ENCODE measurements around the gene ANKFY1. TPM values are rescaled to one million over a fixed set of nuclear protein-coding genes. Genes with fewer than 3 reads are reported as not detected.

ANKFY1 gene
- total RNA-seq, 1 donor from 2014 or later: 64.5 TPM

DNA sequence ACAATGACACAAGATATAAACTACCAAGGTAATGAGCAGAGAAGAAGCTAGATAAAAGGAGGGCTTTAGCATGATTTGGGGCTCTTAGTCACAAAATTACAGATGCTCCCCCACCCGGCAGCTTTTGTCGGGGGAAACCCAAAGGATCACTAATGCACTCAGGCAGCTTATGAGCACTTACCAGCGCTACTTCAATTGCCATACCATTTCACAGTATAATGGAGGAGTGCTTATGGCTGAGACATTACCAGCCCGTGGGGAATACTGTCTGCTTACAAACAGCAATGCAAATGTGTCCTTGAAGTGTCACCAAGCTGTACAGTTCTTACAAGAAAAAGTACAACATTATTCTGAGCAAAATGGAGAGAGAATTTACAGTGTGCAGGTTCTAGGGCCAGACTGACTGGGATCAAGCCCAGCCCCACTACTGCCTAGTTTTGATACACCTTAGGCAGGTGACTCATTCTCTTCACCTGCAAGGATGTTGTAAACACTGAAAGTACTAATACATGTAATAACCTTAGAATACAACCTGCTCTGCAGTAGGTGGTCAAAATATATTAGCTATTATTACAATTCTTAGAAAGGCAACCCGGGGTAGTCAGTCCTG lies 16.3 kb downstream of the ANKFY1 start:
- DNase-seq (ENCODE audit: low spot score in 2 of 2, unreplicated experiment in 2 of 2): no peak
- no peaks in the 10 kb centered on the region for H3K27me3 Mint-ChIP-seq (ENCODE audit: low read depth)
- H3K36me3 Mint-ChIP-seq: no peaks in the 10 kb centered on the region
- TF ChIP-seq, protein P1, sequence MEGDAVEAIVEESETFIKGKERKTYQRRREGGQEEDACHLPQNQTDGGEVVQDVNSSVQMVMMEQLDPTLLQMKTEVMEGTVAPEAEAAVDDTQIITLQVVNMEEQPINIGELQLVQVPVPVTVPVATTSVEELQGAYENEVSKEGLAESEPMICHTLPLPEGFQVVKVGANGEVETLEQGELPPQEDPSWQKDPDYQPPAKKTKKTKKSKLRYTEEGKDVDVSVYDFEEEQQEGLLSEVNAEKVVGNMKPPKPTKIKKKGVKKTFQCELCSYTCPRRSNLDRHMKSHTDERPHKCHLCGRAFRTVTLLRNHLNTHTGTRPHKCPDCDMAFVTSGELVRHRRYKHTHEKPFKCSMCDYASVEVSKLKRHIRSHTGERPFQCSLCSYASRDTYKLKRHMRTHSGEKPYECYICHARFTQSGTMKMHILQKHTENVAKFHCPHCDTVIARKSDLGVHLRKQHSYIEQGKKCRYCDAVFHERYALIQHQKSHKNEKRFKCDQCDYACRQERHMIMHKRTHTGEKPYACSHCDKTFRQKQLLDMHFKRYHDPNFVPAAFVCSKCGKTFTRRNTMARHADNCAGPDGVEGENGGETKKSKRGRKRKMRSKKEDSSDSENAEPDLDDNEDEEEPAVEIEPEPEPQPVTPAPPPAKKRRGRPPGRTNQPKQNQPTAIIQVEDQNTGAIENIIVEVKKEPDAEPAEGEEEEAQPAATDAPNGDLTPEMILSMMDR (IDR thresholded peaks at IDR 0.05; ENCODE audit: unreplicated experiment): no peak
- peaks cover 33% of the 10 kb centered on the region for H3K4me1 Mint-ChIP-seq
- H3K27ac Mint-ChIP-seq: peak overlapping the region; percentile 74
- no peak overlapping the region for H3K4me3 Mint-ChIP-seq
- no peaks in the 10 kb centered on the region for H3K9me3 Mint-ChIP-seq

DNA sequence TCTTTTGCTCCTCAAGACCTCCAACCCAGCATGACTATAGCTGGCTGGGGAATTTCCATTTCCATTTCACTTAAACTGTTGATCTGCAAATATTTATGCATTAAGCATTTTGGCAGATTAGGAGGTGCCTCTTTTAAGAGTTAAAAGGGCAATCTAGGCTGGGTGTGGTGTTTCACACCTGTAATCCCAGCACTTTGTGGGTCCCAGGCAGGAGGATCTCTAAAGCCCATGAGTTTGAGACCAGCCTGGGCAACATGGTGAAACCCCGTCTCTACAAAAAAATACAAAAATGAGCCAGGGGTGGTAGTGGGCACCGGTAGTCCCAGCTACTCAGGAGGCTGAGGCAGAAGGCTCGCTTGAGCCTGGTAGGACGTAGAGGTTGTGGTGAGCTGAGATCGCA lies 17.1 kb downstream of the ANKFY1 start:
- no peak for DNase-seq (ENCODE audit: low spot score in 2 of 2, unreplicated experiment in 2 of 2)
- no peak overlapping the region for H3K4me3 Mint-ChIP-seq
- peaks cover 33% of the 10 kb centered on the region for H3K4me1 Mint-ChIP-seq
- H3K27ac Mint-ChIP-seq: peak overlapping the region; percentile 74
- no peaks in the 10 kb centered on the region for H3K9me3 Mint-ChIP-seq
- H3K36me3 Mint-ChIP-seq: peaks cover 5% of the 10 kb centered on the region
- no peaks in the 10 kb centered on the region for H3K27me3 Mint-ChIP-seq (ENCODE audit: low read depth)
- TF ChIP-seq, protein P1 (IDR thresholded peaks at IDR 0.05; ENCODE audit: unreplicated experiment): no peak

DNA sequence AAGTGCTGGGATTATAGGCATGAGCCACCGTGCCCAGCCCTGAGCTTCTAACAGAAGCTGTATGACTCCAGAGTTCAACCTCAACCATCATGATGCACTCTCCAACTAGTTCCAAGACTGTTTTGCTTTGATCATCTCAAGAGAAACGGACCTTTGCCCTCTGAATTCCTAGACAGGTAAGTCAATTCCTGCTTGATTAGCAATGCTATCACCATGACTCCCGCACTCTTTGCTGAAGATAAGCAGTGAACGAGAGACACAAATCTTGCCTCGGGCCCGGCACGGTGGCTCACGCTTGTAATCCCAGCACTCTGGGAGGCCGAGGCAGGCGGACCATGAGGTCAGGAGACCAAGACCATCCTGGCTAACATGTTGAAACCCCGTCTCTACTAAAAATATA lies 22.2 kb downstream of the ANKFY1 start:
- DNase-seq (ENCODE audit: low spot score in 2 of 2, unreplicated experiment in 2 of 2): no peak
- Mint-ChIP-seq H3K9me3 (no peaks in the 10 kb centered on the region), H3K4me1 (peaks cover 4% of the 10 kb centered on the region), H3K27me3 (ENCODE audit: low read depth) (no peaks in the 10 kb centered on the region), H3K4me3 (no peak overlapping the region), H3K27ac (no peak overlapping the region), H3K36me3 (peaks cover 14% of the 10 kb centered on the region)
- TF ChIP-seq, protein P1 (IDR thresholded peaks at IDR 0.05; ENCODE audit: unreplicated experiment): no peak

DNA sequence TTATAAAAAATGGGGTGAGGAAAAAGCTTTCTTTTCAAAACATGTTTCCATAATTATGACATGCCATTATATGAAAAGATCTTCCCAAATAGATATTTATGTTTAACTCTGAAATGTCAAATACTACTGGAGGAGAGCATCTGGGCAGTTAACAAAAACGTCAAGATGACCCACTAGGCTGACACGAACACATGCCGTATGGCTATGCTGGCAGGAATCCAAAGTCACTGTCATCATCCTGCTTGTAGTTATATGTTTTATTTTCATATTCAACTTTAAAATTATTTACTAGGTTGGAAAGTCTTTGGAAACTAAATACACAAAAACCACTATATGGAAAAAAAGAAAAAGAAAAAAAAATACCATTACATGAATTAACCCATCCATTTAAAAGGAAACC lies 27.3 kb downstream of the ANKFY1 start:
- DNase-seq (ENCODE audit: low spot score in 2 of 2, unreplicated experiment in 2 of 2): no peak

DNA sequence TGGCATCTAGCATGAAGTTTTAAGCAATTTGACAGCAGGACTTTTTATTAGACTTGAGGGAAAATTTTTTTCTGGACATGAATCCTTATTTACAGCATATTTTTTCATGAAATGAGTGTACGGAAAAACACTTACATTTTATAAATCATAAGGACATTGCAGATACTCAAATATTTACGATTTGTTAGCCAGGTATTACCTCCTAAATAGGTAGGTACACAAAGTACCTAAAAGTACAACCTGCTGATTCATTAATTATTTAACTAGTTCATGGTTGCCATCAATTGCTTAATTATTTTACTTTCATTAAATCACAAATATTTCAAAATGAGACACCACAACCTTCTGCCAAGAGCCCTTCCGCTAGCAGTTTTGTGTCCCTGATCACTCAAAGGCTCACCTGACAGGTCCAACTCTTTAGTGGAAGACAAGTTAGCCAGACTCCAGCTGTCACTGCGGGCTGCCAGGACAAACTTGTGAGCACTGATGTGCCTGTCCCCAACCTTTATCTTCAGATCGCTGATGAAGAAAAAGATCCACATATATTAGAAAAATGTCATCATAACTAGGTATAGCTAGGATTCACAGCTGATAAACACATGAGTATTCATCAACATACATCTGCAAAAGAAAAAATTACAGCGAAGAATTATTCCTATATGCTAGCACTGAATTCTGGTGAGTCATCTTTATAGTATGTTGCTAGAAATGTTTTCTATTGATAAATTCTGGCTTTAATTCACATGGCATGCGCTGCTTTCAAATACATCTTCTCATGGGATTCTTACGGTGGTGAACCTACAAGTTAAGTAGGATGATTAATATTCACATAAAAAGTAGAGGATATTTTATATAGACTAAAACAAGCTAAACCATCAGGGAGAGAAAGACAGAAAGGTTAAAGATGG lies 28.2 kb downstream of the ANKFY1 start:
- H3K36me3 Mint-ChIP-seq: peaks cover 9% of the 10 kb centered on the region
- H3K4me3 Mint-ChIP-seq: no peak overlapping the region
- TF ChIP-seq, protein P1 (IDR thresholded peaks at IDR 0.05; ENCODE audit: unreplicated experiment): no peak
- peaks cover 34% of the 10 kb centered on the region for H3K4me1 Mint-ChIP-seq
- H3K9me3 Mint-ChIP-seq: no peaks in the 10 kb centered on the region
- H3K27ac Mint-ChIP-seq: peak overlapping the region; percentile 79
- no peak for DNase-seq (ENCODE audit: low spot score in 2 of 2, unreplicated experiment in 2 of 2)
- no peaks in the 10 kb centered on the region for H3K27me3 Mint-ChIP-seq (ENCODE audit: low read depth)

More for the DNA sequence above, 27.3 kb downstream of the ANKFY1 start:
- Mint-ChIP-seq H3K36me3 (peaks cover 13% of the 10 kb centered on the region), H3K4me1 (peaks cover 28% of the 10 kb centered on the region), H3K27me3 (ENCODE audit: low read depth) (no peaks in the 10 kb centered on the region), H3K27ac (peak overlapping the region; percentile 79), H3K4me3 (no peak overlapping the region), H3K9me3 (no peaks in the 10 kb centered on the region)
- TF ChIP-seq, protein P1 (IDR thresholded peaks at IDR 0.05; ENCODE audit: unreplicated experiment): no peak
